NB4 (cell line): ENCODE measurements around the gene DNAAF3.

Experiments
- DNase-seq: peaks from one replicate; pipeline ENCODE4 v3.0.0; 2010; ENCODE audit warnings: low read depth
- H3K4me3 ChIP-seq: one replicate; pipeline ENCODE4 v1.5.1; 2011; ENCODE audit warnings: mild to moderate bottlenecking, low read depth, low read length, moderate library complexity
- CTCF ChIP-seq: IDR thresholded peaks from one replicate; pipeline ENCODE4 v1.5.1; 2012; ENCODE audit warnings: low read depth, low read length
- MAX ChIP-seq: IDR thresholded peaks from 2 replicates; pipeline ENCODE4 v1.6.1; 2011; ENCODE audit warnings: low read depth, low read length
- MYC ChIP-seq: IDR thresholded peaks from 2 replicates; pipeline ENCODE4 v1.6.1; 2011; ENCODE audit warnings: low read depth, low read length
- POLR2A ChIP-seq: IDR thresholded peaks from 2 replicates; pipeline ENCODE4 v1.6.1; 2011; ENCODE audit warnings: mild to moderate bottlenecking; ENCODE audit not compliant: insufficient read length; ENCODE audit errors: extremely low read depth

Gene DNAAF3

GRCh38 chr19:55132453-55133129 lies 33.8 kb downstream of the DNAAF3 start:
- TF ChIP-seq MYC (no peak), CTCF (peak; percentile 27)
- DNase-seq, result peak; percentile 31

GRCh38 chr19:55131421-55131820 lies 35.0 kb downstream of the DNAAF3 start:
- no peak for DNase-seq
- no peak for TF ChIP-seq MAX
- TF ChIP-seq POLR2A, result no peak
- TF ChIP-seq MYC, result no peak
- no peak for TF ChIP-seq CTCF
- no peak overlapping the region for H3K4me3 ChIP-seq

More at GRCh38 chr19:55132453-55133129, 33.8 kb downstream of the DNAAF3 start:
- no peak overlapping the region for H3K4me3 ChIP-seq

- TF ChIP-seq POLR2A (no peak), MYC (no peak), MAX (no peak), CTCF (no peak)
- peak; percentile 73 for DNase-seq
- peak overlapping the region; percentile 73 for H3K4me3 ChIP-seq
These were observed 47.4 kb downstream of the DNAAF3 start for GRCh38 chr19:55119053-55119452.

GRCh38 chr19:55118401-55118991 lies 47.9 kb downstream of the DNAAF3 start:
- TF ChIP-seq CTCF, result no peak
- TF ChIP-seq MAX, result peak; percentile 1; the same call in 1 of the 2 replicates
- 0 out of 2 replicates have a peak, but pooled peaks have one; percentile 25 for TF ChIP-seq MYC
- peak; percentile 27 for TF ChIP-seq POLR2A
- H3K4me3 ChIP-seq, result peak overlapping the region; percentile 73
- peak; percentile 91 for DNase-seq

GRCh38 chr19:55117663-55118391 lies 48.6 kb downstream of the DNAAF3 start:
- H3K4me3 ChIP-seq, result peak overlapping the region; percentile 73
- TF ChIP-seq POLR2A, result no peak
- no peak for TF ChIP-seq MAX
- TF ChIP-seq MYC, result no peak

GRCh38 chr19:55116859-55117662 lies 49.4 kb downstream of the DNAAF3 start, which contains the start of gene PPP1R12C:
Gene PPP1R12C, minus strand, starts transcription at chr19:55117637. Its CDS starts 94 bp downstream, at chr19:55117543.
- peak; percentile 22 for DNase-seq
- TF ChIP-seq POLR2A (peak; percentile 29), MYC (no peak), MAX (no peak)
- peak within 1 kb of the TSS; percentile 82 for H3K4me3 ChIP-seq

More at GRCh38 chr19:55117663-55118391, 48.6 kb downstream of the DNAAF3 start:
- DNase-seq, result peak; percentile 97
